Parathyroid adenoma (tissue), 2 donors: ENCODE data around the gene RBBP8.

Experiments
- H2AFZ ChIP-seq: fragments of 300-600 bp; sonication (generic); one replicate; pipeline ENCODE4 v1.7.0; 2017; ENCODE audit warnings: antibody characterized with exemption, mild to moderate bottlenecking
- H3K27ac ChIP-seq: fragments of 300-600 bp; sonication (generic); one replicate; pipeline ENCODE4 v1.7.0; 2017
- H3K27me3 ChIP-seq: fragments of 300-600 bp; sonication (generic); one replicate; pipeline ENCODE4 v1.7.0; 2017; ENCODE audit warnings: low read length; ENCODE audit not compliant: control insufficient read depth, insufficient read depth
- H3K36me3 ChIP-seq: fragments of 300-600 bp; sonication (generic); one replicate; pipeline ENCODE4 v1.7.0; 2017; ENCODE audit warnings: low read length; ENCODE audit not compliant: control insufficient read depth, insufficient read depth
- H3K4me1 ChIP-seq: fragments of 300-600 bp; sonication (generic); one replicate; pipeline ENCODE4 v1.7.0; 2017; ENCODE audit warnings: control low read depth
- H3K4me2 ChIP-seq: fragments of 300-600 bp; sonication (generic); one replicate; pipeline ENCODE4 v1.7.0; 2017; ENCODE audit warnings: low read length
- H3K4me3 ChIP-seq: fragments of 300-600 bp; sonication (generic); one replicate; pipeline ENCODE4 v1.7.0; 2017; ENCODE audit warnings: low read depth, low read length
- H3K79me2 ChIP-seq: fragments of 300-600 bp; sonication (generic); one replicate; pipeline ENCODE4 v1.7.0; 2017; ENCODE audit warnings: control low read depth
- H3K9ac ChIP-seq: fragments of 300-600 bp; sonication (generic); one replicate; pipeline ENCODE4 v1.7.0; 2017; ENCODE audit warnings: mild to moderate bottlenecking
- H3K9me3 ChIP-seq: fragments of 300-600 bp; sonication (generic); one replicate; pipeline ENCODE4 v1.7.0; 2017; ENCODE audit warnings: low read length; ENCODE audit not compliant: control insufficient read depth
- CTCF ChIP-seq: fragments of 300-600 bp; sonication (generic); IDR thresholded peaks from one replicate; pipeline ENCODE4 v1.7.0; 2017; ENCODE audit warnings: antibody characterized with exemption, mild to moderate bottlenecking
- donor health status: primary hyperparathyroidism.

RBBP8 gene

GRCh38 chr18:23072079-23072478, 139.0 kb downstream of the RBBP8 start:
- no peak overlapping the region for H3K4me3 ChIP-seq
- no peak overlapping the region for H3K9ac ChIP-seq
- H3K9me3 ChIP-seq, result no peaks in the 10 kb centered on the region
- no peaks in the 10 kb centered on the region for H3K27me3 ChIP-seq
- no peak overlapping the region for H2AFZ ChIP-seq
- no peak overlapping the region for H3K4me2 ChIP-seq
- no peaks in the 10 kb centered on the region for H3K36me3 ChIP-seq
- H3K79me2 ChIP-seq, result no peaks in the 10 kb centered on the region
- TF ChIP-seq CTCF, result no peak
- H3K4me1 ChIP-seq, result no peaks in the 10 kb centered on the region
- H3K27ac ChIP-seq, result no peak overlapping the region

GRCh38 chr18:23073996-23074606, 141.0 kb downstream of the RBBP8 start:
- Histone ChIP-seq H2AFZ (no peak overlapping the region), H3K9ac (no peak overlapping the region), H3K9me3 (no peaks in the 10 kb centered on the region), H3K4me2 (no peak overlapping the region), H3K36me3 (no peaks in the 10 kb centered on the region), H3K27me3 (no peaks in the 10 kb centered on the region), H3K4me3 (no peak overlapping the region), H3K4me1 (no peaks in the 10 kb centered on the region), H3K79me2 (no peaks in the 10 kb centered on the region), H3K27ac (no peak overlapping the region)
- TF ChIP-seq CTCF, result no peak
